Measurements from ENCODE around the gene ACOT8.
"Not testable (repeated sequence)": the region's sequence is repeated elsewhere in the genome, so short reads cannot be mapped to it uniquely, and the experiment has no call there.

The ACOT8 gene

DNA sequence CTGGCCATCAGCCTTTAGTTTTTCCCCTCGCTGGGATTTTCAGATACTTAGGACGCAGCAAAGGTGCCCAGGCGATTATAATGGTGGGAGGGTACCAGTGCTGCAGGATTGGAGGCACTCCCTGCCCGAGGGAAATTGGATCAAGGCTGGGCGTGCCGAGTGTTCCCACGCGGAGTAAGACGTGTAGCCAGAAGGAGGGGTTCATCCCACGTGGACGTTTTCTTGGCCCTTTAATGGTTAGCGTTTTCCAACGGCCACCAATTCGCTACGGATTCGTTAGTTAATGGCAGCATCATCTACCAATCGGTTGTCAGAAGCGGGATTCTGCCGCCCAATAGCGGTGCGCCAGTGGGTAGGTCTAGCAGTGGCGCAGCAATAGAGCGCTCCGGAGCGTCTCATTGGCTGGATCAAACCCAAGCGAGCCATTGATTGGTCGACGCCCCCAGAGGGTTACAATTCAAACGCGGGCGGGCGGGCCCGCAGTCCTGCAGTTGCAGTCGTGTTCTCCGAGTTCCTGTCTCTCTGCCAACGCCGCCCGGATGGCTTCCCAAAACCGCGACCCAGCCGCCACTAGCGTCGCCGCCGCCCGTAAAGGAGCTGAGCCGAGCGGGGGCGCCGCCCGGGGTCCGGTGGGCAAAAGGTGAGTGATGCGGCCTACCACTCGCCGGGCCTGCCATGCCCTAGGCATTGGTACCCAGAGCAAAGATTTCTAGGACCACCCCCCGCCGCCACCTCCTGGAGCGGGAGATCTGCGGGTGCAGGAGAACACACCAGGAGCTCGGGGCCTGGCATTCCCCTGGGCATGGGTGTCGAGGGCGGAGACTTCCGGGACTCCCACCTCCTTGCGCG is 44.8 kb downstream of the ACOT8 start, which contains the start of gene UBE2C:
Gene UBE2C (plus strand): TSS at position 488 of the 849 bp plus-strand sequence. CDS start 52 bp downstream, at position 540.
- H3K27me3 ChIP-seq, result peaks cover 14% of the 10 kb centered on the region; the same call in 1 of the 2 replicates
- H4K20me1 ChIP-seq, result no peaks in the 10 kb centered on the region
- peaks cover 77% of the 10 kb centered on the region for H3K36me3 ChIP-seq
- peak within 1 kb of the TSS; percentile 89 for H3K4me2 ChIP-seq
- peaks cover 19% of the 10 kb centered on the region for H3K9me3 ChIP-seq
- peak within 1 kb of the TSS; percentile 78 for H3K4me3 ChIP-seq
- peaks cover 39% of the 10 kb centered on the region for H3K4me1 ChIP-seq
- peak within 1 kb of the TSS; percentile 84 for H3K27ac ChIP-seq
- H3K9ac ChIP-seq, result peak within 1 kb of the TSS; percentile 84
- TF ChIP-seq Cebpa-rat (IDR thresholded peaks at IDR 0.05), result no peak

GRCh38 chr20:45810191-45810970 is 46.8 kb downstream of the ACOT8 start:
- Histone ChIP-seq H3K9me3 (peaks cover 19% of the 10 kb centered on the region), H3K27me3 (peaks cover 14% of the 10 kb centered on the region; the same call in 1 of the 2 replicates), H3K36me3 (peaks cover 77% of the 10 kb centered on the region), H3K27ac (0 out of 2 replicates have a peak overlapping the region, but pooled peaks have one; percentile 7), H3K4me2 (peak overlapping the region; percentile 60), H3K4me1 (peaks cover 32% of the 10 kb centered on the region), H3K4me3 (no peak overlapping the region; the same call in 1 of the 2 replicates), H3K9ac (no peak overlapping the region), H4K20me1 (no peaks in the 10 kb centered on the region)
- no peak for TF ChIP-seq Cebpa-rat (IDR thresholded peaks at IDR 0.05)

DNA sequence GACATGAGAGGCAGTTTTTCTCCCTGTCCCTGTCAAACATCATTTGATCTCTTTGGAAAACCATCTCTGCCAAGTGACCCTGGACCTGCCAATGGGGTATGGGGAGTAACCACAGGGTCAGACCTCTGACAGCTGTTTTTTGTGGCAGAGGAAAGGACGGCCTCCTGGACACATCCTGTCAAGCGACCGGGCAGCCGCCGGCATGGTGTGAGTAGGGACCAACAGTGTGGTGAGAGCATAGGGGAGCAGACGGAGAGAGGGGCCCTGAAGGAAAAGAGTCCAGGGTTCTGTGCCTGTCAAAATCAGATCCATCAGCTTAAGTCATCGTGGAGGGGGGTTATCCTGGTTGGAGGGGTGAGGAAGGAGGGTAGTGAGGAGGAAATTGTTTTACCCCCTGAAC is 55.3 kb downstream of the ACOT8 start:
- TF ChIP-seq Cebpa-rat (IDR thresholded peaks at IDR 0.05), result no peak
- H3K4me1 ChIP-seq, result no peaks in the 10 kb centered on the region
- no peak overlapping the region for H3K27ac ChIP-seq
- no peak overlapping the region for H3K4me2 ChIP-seq
- H3K27me3 ChIP-seq, result no peaks in the 10 kb centered on the region
- H3K36me3 ChIP-seq, result peaks cover 65% of the 10 kb centered on the region
- no peak overlapping the region for H3K4me3 ChIP-seq
- no peak overlapping the region for H3K9ac ChIP-seq
- H3K9me3 ChIP-seq, result no peaks in the 10 kb centered on the region
- no peaks in the 10 kb centered on the region for H4K20me1 ChIP-seq

DNA sequence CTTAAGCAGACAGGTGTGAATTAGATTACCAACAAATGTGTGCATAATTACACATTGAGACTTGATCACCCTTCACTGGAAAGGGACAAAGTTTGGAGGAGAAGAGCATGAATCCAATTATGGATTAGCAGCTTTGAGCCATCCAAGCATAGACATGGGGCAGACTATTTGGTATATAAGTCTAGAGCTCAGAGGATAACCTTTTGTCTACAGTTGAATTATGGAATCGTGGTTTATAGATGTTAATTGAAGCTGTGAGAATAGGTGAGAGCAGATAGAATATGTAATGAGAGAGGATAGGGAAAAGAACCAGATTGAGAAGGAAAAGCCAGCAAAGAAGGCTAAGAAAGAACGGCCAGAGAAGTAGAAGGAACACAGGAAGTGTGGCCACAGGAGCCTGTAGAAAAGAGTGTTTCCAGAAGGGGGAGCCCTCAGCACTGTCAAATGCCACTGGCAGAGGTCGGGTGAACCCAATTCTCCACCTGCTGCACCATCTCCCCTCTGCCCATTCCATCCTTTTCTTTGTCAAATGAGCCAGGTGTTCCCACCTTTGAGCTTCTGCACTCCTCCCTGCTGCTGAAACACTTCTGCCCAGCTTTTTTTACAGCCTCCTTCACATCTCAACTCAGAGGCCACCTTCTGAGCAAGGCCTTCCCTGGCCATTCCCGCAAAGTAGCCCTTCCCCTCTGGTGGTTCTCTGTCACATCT is 58.1 kb downstream of the ACOT8 start:
- Histone ChIP-seq H3K4me1 (no peaks in the 10 kb centered on the region), H3K4me2 (no peak overlapping the region), H3K36me3 (peaks cover 63% of the 10 kb centered on the region), H3K9ac (no peak overlapping the region), H3K4me3 (no peak overlapping the region), H3K27ac (no peak overlapping the region), H4K20me1 (no peaks in the 10 kb centered on the region), H3K27me3 (no peaks in the 10 kb centered on the region), H3K9me3 (no peaks in the 10 kb centered on the region)
- no peak for TF ChIP-seq Cebpa-rat (IDR thresholded peaks at IDR 0.05)

- H3K4me2 ChIP-seq, H3K4me3 ChIP-seq, H3K9ac ChIP-seq, H4K20me1 ChIP-seq, H3K9me3 ChIP-seq, H3K27ac ChIP-seq, H3K4me1 ChIP-seq, H3K27me3 ChIP-seq: not testable (repeated sequence)
- peaks cover 62% of the 10 kb centered on the region for H3K36me3 ChIP-seq
These were observed 59.2 kb downstream of the ACOT8 start for GRCh38 chr20:45797955-45798354.

GRCh38 chr20:45797510-45797909 is 59.7 kb downstream of the ACOT8 start:
- not testable (repeated sequence) for H3K4me3 ChIP-seq, H3K27ac ChIP-seq, H3K9ac ChIP-seq, H3K27me3 ChIP-seq, H4K20me1 ChIP-seq, H3K9me3 ChIP-seq, H3K4me2 ChIP-seq
- Histone ChIP-seq H3K4me1 (peaks cover 10% of the 10 kb centered on the region), H3K36me3 (peaks cover 57% of the 10 kb centered on the region)

DNA sequence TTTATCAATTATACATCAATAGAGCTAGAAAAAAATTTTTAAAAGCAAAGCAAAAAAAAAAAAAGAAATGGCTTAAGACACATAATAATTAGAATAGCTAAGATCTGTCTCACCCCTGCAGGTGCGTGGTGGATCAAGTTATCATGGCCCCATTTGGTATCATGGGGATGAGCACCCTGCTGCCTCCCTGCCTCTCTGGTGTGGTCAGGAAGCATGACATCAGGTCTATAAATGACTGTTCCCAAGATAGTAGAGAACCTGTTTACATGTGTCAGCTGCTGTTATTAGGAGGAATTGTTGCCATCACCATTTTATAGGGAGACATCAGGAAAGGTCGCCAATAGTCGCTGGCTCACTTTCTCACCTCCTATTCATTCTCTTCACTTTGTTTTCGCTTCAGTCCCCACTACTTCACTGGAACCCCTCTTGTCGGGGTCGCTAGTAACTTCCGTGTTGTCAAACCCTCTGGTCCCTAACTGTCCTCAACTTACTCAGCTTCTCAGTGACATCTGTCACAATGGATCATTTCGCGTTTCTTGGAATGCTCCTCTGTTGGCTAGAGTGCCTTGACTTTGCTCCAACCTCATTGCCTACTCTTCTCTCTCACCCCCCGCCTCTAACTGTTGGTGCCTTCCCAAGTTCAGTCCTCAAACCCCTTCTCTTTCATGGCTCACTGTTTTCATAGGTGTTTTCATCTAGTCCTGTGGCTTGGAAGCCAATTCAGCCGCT is 60.7 kb downstream of the ACOT8 start:
- H3K9me3 ChIP-seq, result no peaks in the 10 kb centered on the region
- H3K4me2 ChIP-seq, result no peak overlapping the region
- TF ChIP-seq Cebpa-rat (IDR thresholded peaks at IDR 0.05), result no peak
- no peaks in the 10 kb centered on the region for H4K20me1 ChIP-seq
- no peak overlapping the region for H3K27ac ChIP-seq
- H3K4me1 ChIP-seq, result peaks cover 13% of the 10 kb centered on the region
- no peak overlapping the region for H3K9ac ChIP-seq
- H3K27me3 ChIP-seq, result no peaks in the 10 kb centered on the region
- H3K4me3 ChIP-seq, result no peak overlapping the region
- H3K36me3 ChIP-seq, result peaks cover 47% of the 10 kb centered on the region

- no peaks in the 10 kb centered on the region for H4K20me1 ChIP-seq
- peaks cover 38% of the 10 kb centered on the region for H3K36me3 ChIP-seq
- peak overlapping the region; percentile 85 for H3K27ac ChIP-seq
- no peak for TF ChIP-seq Cebpa-rat (IDR thresholded peaks at IDR 0.05)
- H3K4me2 ChIP-seq, result peak overlapping the region; percentile 91
- H3K9ac ChIP-seq, result peak overlapping the region; percentile 88
- no peaks in the 10 kb centered on the region for H3K27me3 ChIP-seq
- H3K9me3 ChIP-seq, result no peaks in the 10 kb centered on the region
- peak overlapping the region; percentile 90 for H3K4me3 ChIP-seq
- H3K4me1 ChIP-seq, result peaks cover 13% of the 10 kb centered on the region
These were observed 64.7 kb downstream of the ACOT8 start for GRCh38 chr20:45792317-45793118.

Data from BLaER1 (cell line).